Gastroesophageal sphincter (tissue), 4 donors: ENCODE results near the gene SH3RF1. TPM values are rescaled to one million over a fixed set of nuclear protein-coding genes. Genes with fewer than 3 reads are reported as not detected.
A peak's percentile ranks its signal among the peaks of the same experiment; 100 is the strongest.

ENCODE experiments used
- ATAC-seq: fragments of 150-250 bp; one replicate; pipeline ENCODE4 v1.9.1; 2016; ENCODE audit warnings: mild to moderate bottlenecking, moderate library complexity
- H3K27ac ChIP-seq, 4 donors: fragments of 200-600 bp; sonication (generic) in 3 of 4; 1 replicate in 3 of 4; 2 replicates in 1 of 4; pipeline ENCODE4 v1.5.1; 2016 to 2019
- H3K27me3 ChIP-seq: fragments of 200-600 bp; sonication (generic); one replicate; pipeline ENCODE4 v1.5.1; 2019
- H3K36me3 ChIP-seq, 2 donors: fragments of 200-600 bp; sonication (generic); one replicate each; pipeline ENCODE4 v1.5.1; 2019; ENCODE audit warnings: control low read depth in 1 of 2
- H3K4me1 ChIP-seq, 3 donors: fragments of 200-600 bp; sonication (generic); 1 replicate in 2 of 3; 2 replicates in 1 of 3; pipeline ENCODE4 v1.5.1; 2016 to 2019; ENCODE audit warnings: control low read depth in 2 of 3
- H3K4me3 ChIP-seq, 2 donors: fragments of 200-600 bp; sonication (generic); one replicate each; pipeline ENCODE4 v1.5.1; 2019; ENCODE audit warnings: mild to moderate bottlenecking in 1 of 2, moderate library complexity in 1 of 2
- H3K9me3 ChIP-seq, 3 donors: fragments of 200-600 bp; sonication (generic); one replicate each; pipeline ENCODE4 v1.5.1; 2017 to 2019; ENCODE audit warnings: control low read depth in 2 of 3
- CTCF ChIP-seq, 4 experiments: fragments of 200-600 bp in 2 of 4; fragments of 450-650 bp in 2 of 4; sonication (generic) in 1 of 4; IDR thresholded peaks; one replicate each; pipeline ENCODE4 v1.5.1; 2017 to 2019; ENCODE audit warnings: antibody characterized with exemption in 4 of 4, mild to moderate bottlenecking in 2 of 4, moderate library complexity in 2 of 4
- EP300 ChIP-seq: sonication (generic); formaldehyde crosslinking; IDR thresholded peaks from one replicate; pipeline ENCODE4 v1.6.1; 2017; ENCODE audit warnings: antibody characterized with exemption, mild to moderate bottlenecking
- POLR2A ChIP-seq, 2 donors: fragments of 450-650 bp; IDR thresholded peaks; one replicate each; pipeline ENCODE4 v1.6.1; 2017; ENCODE audit warnings: antibody characterized with exemption in 2 of 2, mild to moderate bottlenecking in 2 of 2, moderate library complexity in 1 of 2
- POLR2AphosphoS5 ChIP-seq: sonication (generic); formaldehyde crosslinking; IDR thresholded peaks from one replicate; pipeline ENCODE4 v1.6.1; 2017; ENCODE audit warnings: antibody characterized with exemption
- WGBS, 2 donors: methylation state at CpG; one replicate each; pipeline ENCODE4 v1.1.5; 2018; ENCODE audit warnings: low coverage in 1 of 2; 5-methylcytosine and 5-hydroxymethylcytosine counted together
- total RNA-seq, 4 donors: library from RNA; depleted of rRNA; stranded (reverse); fragments of >200 nt; gene quantifications; one replicate each; pipeline ENCODE4 v1.1.0, GENCODE V29; 2016

The SH3RF1 gene
- total RNA-seq, 4 donors from 2014 or later: 9.2 to 17.6 (median 13.3) TPM

DNA sequence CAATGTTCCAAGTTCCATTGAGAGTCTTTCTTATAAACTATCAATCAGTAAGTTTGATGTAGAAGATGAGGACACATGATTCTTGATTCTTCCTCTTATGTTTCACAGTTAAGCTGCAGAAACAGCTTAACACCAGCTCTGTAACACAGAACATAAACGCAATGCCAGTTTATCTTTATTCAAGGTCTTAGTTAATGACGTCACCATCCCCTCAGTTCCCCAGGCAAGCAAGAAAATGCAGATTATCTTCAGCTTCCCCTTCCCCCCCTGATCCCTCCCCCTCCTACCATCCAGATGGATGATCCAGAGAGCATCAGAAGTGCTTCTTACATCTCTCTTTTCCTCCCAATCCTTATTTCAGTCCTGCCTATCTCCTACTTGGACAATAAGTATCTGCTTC is 4.4 kb upstream of the SH3RF1 start:
- no peaks in the 10 kb centered on the region for H3K9me3 ChIP-seq
- no peak overlapping the region for H3K27ac ChIP-seq
- H3K27me3 ChIP-seq: no peaks in the 10 kb centered on the region
- TF ChIP-seq POLR2A (IDR thresholded peaks at IDR 0.05) (no peak), EP300 (no peak), CTCF (IDR thresholded peaks at IDR 0.05) (no peak), POLR2AphosphoS5 (no peak)
- ATAC-seq: no peak
- no peaks in the 10 kb centered on the region for H3K36me3 ChIP-seq
- WGBS, 2 donors: 22 to 56% methylated on average over 1 to 2 of the region's 2 CpGs
- no peak overlapping the region for H3K4me3 ChIP-seq
- H3K4me1 ChIP-seq: peaks cover 0 to 16% (median 0%) of the 10 kb centered on the region in 3 donors

DNA sequence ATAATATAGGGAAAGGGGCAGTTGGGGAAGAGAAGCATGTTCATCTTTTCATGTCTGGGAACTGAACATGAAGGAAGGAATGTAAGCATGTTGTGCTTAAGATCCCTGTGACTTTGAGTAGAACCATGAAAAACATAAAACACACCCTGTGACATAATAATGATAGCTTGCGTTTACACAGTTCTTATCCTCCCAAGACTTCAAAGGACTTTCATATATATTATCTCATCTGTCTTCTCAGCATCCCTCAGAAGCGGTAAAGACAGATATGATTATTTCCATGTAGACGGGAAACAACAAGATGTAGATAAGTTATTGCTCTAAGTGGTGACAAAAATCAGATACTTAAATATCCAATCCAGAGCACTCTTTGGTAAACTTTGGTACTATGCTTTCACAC is 3.3 kb upstream of the SH3RF1 start:
- Histone ChIP-seq H3K27ac (no peak overlapping the region), H3K36me3 (no peaks in the 10 kb centered on the region), H3K9me3 (no peaks in the 10 kb centered on the region), H3K27me3 (no peaks in the 10 kb centered on the region), H3K4me1 (peaks cover 0 to 25% (median 3%) of the 10 kb centered on the region in 3 donors), H3K4me3 (no peak overlapping the region)
- TF ChIP-seq POLR2AphosphoS5 (no peak), CTCF (IDR thresholded peaks at IDR 0.05) (no peak), EP300 (no peak), POLR2A (IDR thresholded peaks at IDR 0.05) (no peak)
- ATAC-seq: no peak
- WGBS, 2 donors: 66 to 78% methylated on average over 2 to 3 of the region's 3 CpGs

DNA sequence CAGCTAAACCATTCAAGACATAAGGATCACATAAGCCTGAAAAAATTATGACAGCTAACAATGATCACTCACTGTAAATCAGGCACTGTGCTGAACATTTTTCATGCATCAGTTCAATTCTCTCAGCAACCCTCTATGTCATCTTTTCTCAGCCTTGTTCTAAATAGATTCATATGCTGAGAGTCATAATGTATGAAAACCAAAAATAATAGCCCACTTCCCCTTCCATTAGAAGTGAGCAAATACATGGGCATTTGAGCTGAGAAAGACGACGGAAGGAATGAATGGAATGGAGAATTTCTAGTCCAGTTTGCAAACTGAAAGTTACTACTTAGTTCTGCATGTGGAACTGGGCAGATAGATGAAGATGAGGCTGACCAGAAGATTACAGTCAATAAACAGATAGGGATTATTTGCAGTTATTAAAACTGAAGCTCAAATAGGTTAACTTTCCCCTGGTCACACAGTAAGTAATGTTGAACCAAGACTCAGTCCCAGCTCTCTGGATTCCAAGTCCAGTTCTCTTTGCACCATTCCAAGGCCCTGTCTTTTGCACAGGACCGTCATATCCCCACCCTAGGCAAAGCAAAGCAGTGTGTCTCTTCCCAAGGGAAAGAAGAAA is 1.6 kb upstream of the SH3RF1 start:
- H3K27me3 ChIP-seq: no peaks in the 10 kb centered on the region
- 28 to 40% methylated on average over 2 to 3 of the region's 3 CpGs for WGBS, 2 donors
- no peak overlapping the region for H3K4me3 ChIP-seq
- H3K9me3 ChIP-seq: no peaks in the 10 kb centered on the region
- no peak for ATAC-seq
- peaks cover 0 to 39% (median 5%) of the 10 kb centered on the region in 3 donors for H3K4me1 ChIP-seq
- peak overlapping the region in 1 of 4 donors; percentile 13 for H3K27ac ChIP-seq
- TF ChIP-seq EP300 (no peak), POLR2AphosphoS5 (no peak), CTCF (IDR thresholded peaks at IDR 0.05) (no peak), POLR2A (IDR thresholded peaks at IDR 0.05) (no peak)
- no peaks in the 10 kb centered on the region for H3K36me3 ChIP-seq

DNA sequence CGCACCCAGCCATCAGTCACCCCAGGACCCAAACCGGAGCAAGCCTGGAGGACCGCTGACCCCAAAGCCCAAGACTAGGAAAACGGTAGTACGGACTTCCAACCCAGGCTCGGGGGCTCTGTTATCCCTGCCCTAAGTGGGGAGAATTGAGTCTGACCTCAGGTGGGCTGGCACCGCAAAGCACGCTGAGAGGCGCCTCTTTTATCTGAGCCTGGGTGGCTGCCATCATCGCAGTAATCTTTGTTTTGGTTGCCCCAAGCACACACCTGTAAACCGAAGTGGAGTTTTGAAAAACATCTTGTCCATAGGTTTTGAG is 894 bp upstream of the SH3RF1 start:
- ATAC-seq: no peak

More for the DNA sequence above, 894 bp upstream of the SH3RF1 start:
- WGBS, 2 donors: 20 to 23% methylated on average over 5 to 9 of the region's 11 CpGs
- Histone ChIP-seq H3K4me3 (peak overlapping the region; percentile 82 to 96), H3K36me3 (no peaks in the 10 kb centered on the region), H3K4me1 (peaks cover 0 to 47% (median 5%) of the 10 kb centered on the region in 3 donors), H3K9me3 (no peaks in the 10 kb centered on the region), H3K27ac (peak overlapping the region in 3 of 4 donors; percentile 87 to 94 (median 91)), H3K27me3 (no peaks in the 10 kb centered on the region)
- TF ChIP-seq CTCF (IDR thresholded peaks at IDR 0.05) (no peak), EP300 (no peak), POLR2A (IDR thresholded peaks at IDR 0.05) (no peak), POLR2AphosphoS5 (no peak)
